H1 (cell line): Measurements from ENCODE around the gene MTHFS. TPM values are rescaled to one million over a fixed set of nuclear protein-coding genes. Genes with fewer than 3 reads are reported as not detected.
A peak's percentile ranks its signal among the peaks of the same experiment; 100 is the strongest.

Source experiments
- CTCF ChIA-PET: fragments of 300-600 bp; sonication (Branson Sonifier 250); formaldehyde crosslinking; loops from one replicate; lab custom pipeline; 2021; ENCODE audit not compliant: partially characterized antibody; lab: Charles Lee
- POLR2A ChIA-PET: fragments of 300-600 bp; sonication (Branson Sonifier 250); formaldehyde crosslinking; loops from one replicate; lab custom pipeline; 2021; ENCODE audit warnings: inconsistent platforms; ENCODE audit not compliant: partially characterized antibody; lab: Charles Lee
- DNase-seq, 2 experiments: peaks; one replicate each; pipeline versions ENCODE4 v3.0.0 to v3.0.0-alpha.2; 2010 to 2022; ENCODE audit warnings: low spot score in 2 of 2, low read depth in 1 of 2, mixed read lengths in 1 of 2
- FAIRE-seq: peaks from 2 replicates; lab custom pipeline; 2011; peaks lifted over from hg19 to GRCh38; lab: Jason Lieb, UNC
- H2AFZ ChIP-seq: 2 replicates; pipeline ENCODE4 v1.8.1; 2012; ENCODE audit warnings: low read length, inconsistent platforms
- H2AK5ac ChIP-seq: 2 replicates; pipeline ENCODE4 v1.6.1; 2013; ENCODE audit warnings: low read depth, low read length
- H2BK120ac ChIP-seq: replicated peaks from 2 replicates; pipeline ENCODE3; 2013; ENCODE audit warnings: low read depth, low read length, inconsistent platforms
- H2BK12ac ChIP-seq: 2 replicates; pipeline ENCODE4 v1.6.1; 2013; ENCODE audit warnings: low read depth, low read length
- H2BK15ac ChIP-seq: 2 replicates; pipeline ENCODE4 v1.6.1; 2013; ENCODE audit warnings: low read length
- H2BK20ac ChIP-seq: 2 replicates; pipeline ENCODE4 v1.6.1; 2013; ENCODE audit warnings: low read length
- H2BK5ac ChIP-seq: 2 replicates; pipeline ENCODE4 v1.6.1; 2013; ENCODE audit warnings: low read depth, low read length
- H3K14ac ChIP-seq: 2 replicates; pipeline ENCODE4 v1.6.1; 2013; ENCODE audit warnings: inconsistent platforms; ENCODE audit not compliant: insufficient read length
- H3K18ac ChIP-seq: 2 replicates; pipeline ENCODE4 v1.6.1; 2013; ENCODE audit warnings: low read length; ENCODE audit errors: extremely low read depth
- H3K23ac ChIP-seq: 2 replicates; pipeline ENCODE4 v1.6.1; 2013; ENCODE audit warnings: inconsistent platforms; ENCODE audit not compliant: insufficient read length
- H3K23me2 ChIP-seq: 2 replicates; pipeline ENCODE4 v1.6.1; 2013; ENCODE audit warnings: low read depth, low read length
- H3K27ac ChIP-seq: 2 replicates; pipeline ENCODE4 v1.6.1; 2011; ENCODE audit warnings: low read depth, low read length, inconsistent platforms
- H3K27me3 ChIP-seq, 4 experiments: replicated peaks in 1 of 4; 1 replicate in 1 of 4; 2 replicates in 3 of 4; pipeline versions ENCODE4 v1.6.1 to v1.8.1; 2011 to 2013; ENCODE audit warnings: low read length in 3 of 4, mild to moderate bottlenecking in 3 of 4, inconsistent platforms in 2 of 4, mixed read lengths in 2 of 4, moderate library complexity in 1 of 4; ENCODE audit not compliant: control insufficient read depth in 3 of 4, insufficient read depth in 3 of 4; ENCODE audit errors: extremely low read depth in 1 of 4
- H3K36me3 ChIP-seq, 4 experiments: 2 replicates each; pipeline versions ENCODE4 v1.6.1 to v1.8.1; 2011 to 2013; ENCODE audit warnings: mild to moderate bottlenecking in 4 of 4, low read length in 3 of 4, moderate library complexity in 2 of 4, control low read depth in 1 of 4, inconsistent platforms in 1 of 4; ENCODE audit not compliant: insufficient read depth in 4 of 4, control insufficient read depth in 2 of 4
- H3K4ac ChIP-seq: replicated peaks from 2 replicates; pipeline ENCODE3; 2013; ENCODE audit warnings: low read length, low read depth, mixed read lengths, inconsistent platforms; ENCODE audit not compliant: insufficient read length
- H3K4me1 ChIP-seq, 4 experiments: replicated peaks in 1 of 4; 1 replicate in 1 of 4; 2 replicates in 3 of 4; pipeline versions ENCODE4 v1.6.1 to v1.8.1; 2011 to 2013; ENCODE audit warnings: low read length in 3 of 4, inconsistent platforms in 2 of 4, mixed read lengths in 1 of 4; ENCODE audit not compliant: insufficient read depth in 4 of 4, control insufficient read depth in 3 of 4
- H3K4me2 ChIP-seq, 2 experiments: 2 replicates each; pipeline versions ENCODE4 v1.6.1 to v1.8.1; 2011 to 2013; ENCODE audit warnings: low read depth in 2 of 2, low read length in 2 of 2, control low read depth in 1 of 2, inconsistent platforms in 1 of 2, mild to moderate bottlenecking in 1 of 2; ENCODE audit not compliant: insufficient read depth in 1 of 2
- H3K4me3 ChIP-seq, 4 experiments: fragments of 200-600, 300-600 bp in 1 of 4; sonication (generic), shearing (Covaris generic), sonication (Bioruptor Twin) in 1 of 4; 2 replicates each; pipeline versions ENCODE4 v1.5.1 to v1.8.1; 2011 to 2016; ENCODE audit warnings: low read length in 4 of 4, low read depth in 3 of 4, control low read depth in 2 of 4, inconsistent platforms in 2 of 4, mild to moderate bottlenecking in 2 of 4, mixed read lengths in 1 of 4, moderate library complexity in 1 of 4; ENCODE audit not compliant: insufficient read depth in 2 of 4; ENCODE audit errors: extremely low read depth in 1 of 4
- H3K56ac ChIP-seq: replicated peaks from 2 replicates; pipeline ENCODE3; 2013; ENCODE audit warnings: low read depth, mild to moderate bottlenecking, mixed read lengths, low read length, inconsistent platforms; ENCODE audit not compliant: insufficient read length
- H3K79me1 ChIP-seq: 2 replicates; pipeline ENCODE4 v1.6.1; 2013; ENCODE audit warnings: low read depth, low read length, control low read depth
- H3K79me2 ChIP-seq, 2 experiments: 2 replicates each; pipeline versions ENCODE4 v1.6.1 to v1.8.1; 2012 to 2013; ENCODE audit warnings: low read length in 2 of 2, mild to moderate bottlenecking in 2 of 2, inconsistent platforms in 1 of 2; ENCODE audit not compliant: insufficient read depth in 2 of 2, control insufficient read depth in 1 of 2
- H3K9ac ChIP-seq, 4 experiments: replicated peaks in 1 of 4; 1 replicate in 1 of 4; 2 replicates in 3 of 4; pipeline versions ENCODE4 v1.6.1 to v1.8.1; 2011 to 2013; ENCODE audit warnings: low read depth in 3 of 4, low read length in 3 of 4, control low read depth in 2 of 4, mild to moderate bottlenecking in 2 of 4, moderate library complexity in 2 of 4, inconsistent platforms in 1 of 4; ENCODE audit errors: extremely low read depth in 1 of 4
- H3K9me3 ChIP-seq, 2 experiments: 2 replicates each; pipeline versions ENCODE4 v1.6.1 to v1.8.1; 2012 to 2013; ENCODE audit warnings: mild to moderate bottlenecking in 2 of 2, moderate library complexity in 2 of 2, control low read depth in 1 of 2, inconsistent platforms in 1 of 2, low read depth in 1 of 2, low read length in 1 of 2, mixed read lengths in 1 of 2; ENCODE audit not compliant: insufficient read depth in 2 of 2
- H4K20me1 ChIP-seq, 2 experiments: replicated peaks in 1 of 2; 2 replicates each; pipeline versions ENCODE3 to v1.8.1; 2011 to 2013; ENCODE audit warnings: inconsistent platforms in 2 of 2, low read length in 2 of 2, mild to moderate bottlenecking in 1 of 2; ENCODE audit not compliant: insufficient read depth in 2 of 2, control insufficient read depth in 1 of 2
- H4K5ac ChIP-seq: 2 replicates; pipeline ENCODE4 v1.6.1; 2013; ENCODE audit warnings: low read length, low read depth, mixed read lengths, inconsistent platforms; ENCODE audit not compliant: insufficient read length
- H4K8ac ChIP-seq: 2 replicates; pipeline ENCODE4 v1.8.0; 2013; ENCODE audit warnings: mild to moderate bottlenecking, moderate library complexity, low read length, inconsistent platforms; ENCODE audit not compliant: insufficient read depth; ENCODE audit errors: extremely low read depth
- H4K91ac ChIP-seq: replicated peaks from 2 replicates; pipeline ENCODE3; 2013; ENCODE audit warnings: low read length, mixed read lengths, inconsistent platforms; ENCODE audit not compliant: insufficient read length
- ASH2L ChIP-seq: fragments of 200-600, 300-600 bp; sonication (generic); IDR thresholded peaks from one replicate; pipeline ENCODE4 v1.7.1; 2017; ENCODE audit warnings: low read length
- BRCA1 ChIP-seq: IDR thresholded peaks from 2 replicates; pipeline ENCODE4 v1.6.1; 2012; ENCODE audit warnings: low read depth, low read length, improper control_type of control experiment
- CREB1 ChIP-seq: IDR thresholded peaks from 2 replicates; pipeline ENCODE4 v1.6.1; 2012; ENCODE audit warnings: inconsistent platforms
- JUND ChIP-seq: IDR thresholded peaks from 2 replicates; pipeline ENCODE4 v1.6.1; 2011; ENCODE audit warnings: mild to moderate bottlenecking, improper control_type of control experiment, low read length
- KDM1A ChIP-seq: fragments of 200-600, 300-600 bp; sonication (generic); IDR thresholded peaks from 2 replicates; pipeline ENCODE4 v1.7.1; 2016; ENCODE audit warnings: mild to moderate bottlenecking, low read length, borderline replicate concordance
- KDM5A ChIP-seq: fragments of 200-600 bp; IDR thresholded peaks from 2 replicates; pipeline ENCODE4 v1.7.1; 2012; ENCODE audit warnings: mild to moderate bottlenecking, low read length, inconsistent platforms, mixed read lengths
- NRF1 ChIP-seq: IDR thresholded peaks from 2 replicates; pipeline ENCODE4 v1.6.1; 2011; ENCODE audit warnings: mild to moderate bottlenecking, low read depth, low read length, improper control_type of control experiment
- PHF8 ChIP-seq: fragments of 200-600 bp; sonication (generic); conservative IDR thresholded peaks from 2 replicates; pipeline ENCODE4 v1.7.1; 2012; ENCODE audit warnings: low read depth, mild to moderate bottlenecking, inconsistent platforms, low read length, moderate library complexity
- RAD21 ChIP-seq, 2 experiments: IDR thresholded peaks in 1 of 2; conservative IDR thresholded peaks in 1 of 2; 2 replicates each; pipeline ENCODE4 v1.6.1; 2011; ENCODE audit warnings: low read depth in 2 of 2, low read length in 2 of 2, improper control_type of control experiment in 1 of 2, inconsistent platforms in 1 of 2, mild to moderate bottlenecking in 1 of 2, moderate library complexity in 1 of 2
- SAP30 ChIP-seq: fragments of 300-600 bp; sonication (generic); IDR thresholded peaks from 2 replicates; pipeline ENCODE4 v1.7.1; 2012; ENCODE audit warnings: low read length, moderate library complexity, mild to moderate bottlenecking, inconsistent platforms; ENCODE audit not compliant: insufficient read depth, insufficient replicate concordance
- SP1 ChIP-seq: IDR thresholded peaks from 2 replicates; pipeline ENCODE4 v1.6.1; 2011; ENCODE audit warnings: low read depth, low read length
- SUZ12 ChIP-seq: fragments of 200-600 bp; sonication (generic); IDR thresholded peaks from 2 replicates; pipeline ENCODE4 v1.6.1; 2012; ENCODE audit warnings: mild to moderate bottlenecking, inconsistent platforms, low read length, moderate library complexity, mixed read lengths
- TAF1 ChIP-seq: IDR thresholded peaks from 2 replicates; pipeline ENCODE4 v1.6.1; 2011; ENCODE audit warnings: mild to moderate bottlenecking, low read depth, low read length
- TBP ChIP-seq: IDR thresholded peaks from 2 replicates; pipeline ENCODE4 v1.6.1; 2011; ENCODE audit warnings: low read depth, low read length, improper control_type of control experiment
- ZNF274 ChIP-seq: IDR thresholded peaks from 2 replicates; pipeline ENCODE4 v1.7.0; 2012; ENCODE audit warnings: low read length, borderline replicate concordance; ENCODE audit errors: extremely low read depth
- WGBS, 2 experiments: shearing (Covaris generic) in 1 of 2; methylation state at CpG; one replicate each; pipeline versions ENCODE4 v1.1.6 to v1.1.7; 2013 to 2015; ENCODE audit warnings: low lambda C conversion rate in 2 of 2, mixed read lengths in 2 of 2, inconsistent platforms in 1 of 2, low coverage in 1 of 2, missing lambda C conversion rate in 1 of 2; ENCODE audit not compliant: insufficient replicate concordance in 2 of 2, insufficient coverage in 1 of 2, insufficient read length in 1 of 2; ENCODE audit errors: extremely low coverage in 1 of 2, missing lambda C conversion rate in 1 of 2; 5-methylcytosine and 5-hydroxymethylcytosine counted together
- polyA plus RNA-seq, 7 experiments: library from polyadenylated mRNA; depleted of rRNA in 3 of 7; stranded (reverse) in 5 of 7; unstranded in 2 of 7; fragments of >200 nt in 5 of 7; fragments of 200-250 nt in 2 of 7; gene quantifications; 1 replicate in 5 of 7; 2 replicates in 1 of 7; 4 replicates in 1 of 7; pipeline versions ENCODE4 v1.2.1 to v1.2.3, GENCODE V29; 2011 to 2013; ENCODE audit warnings: missing spikeins in 2 of 7, mixed read lengths in 2 of 7
- total RNA-seq: library from RNA; stranded (reverse); fragmentation: NEBNext Ultra II Directional; extraction: Animal tissue kit (Norgen Biotek cat#: 25700); gene quantifications from 2 replicates; pipeline ENCODE4 v1.2.1, GENCODE V29; 2021

Gene MTHFS
- total and polyA plus RNA-seq, 2 of the 8 experiments (the other 6 are each of a cell fraction or from before 2014, with no cell fraction given): 27.3 to 37.2 TPM

GRCh38 chr15:79849789-79850188 is 47.0 kb downstream of the MTHFS start:
- Histone ChIP-seq H3K18ac (no peak overlapping the region), H4K91ac (no peak overlapping the region), H3K4me1 (no peaks in the 10 kb centered on the region), H3K4me3 (no peak overlapping the region), H3K79me1 (no peaks in the 10 kb centered on the region; the same call in 1 of the 2 replicates), H3K27ac (no peak overlapping the region), H3K36me3 (peaks cover 0 to 3% (median 0%) of the 10 kb centered on the region in 4 experiments; a peak in 1 of 8 replicates), H2AFZ (no peak overlapping the region), H3K23ac (no peak overlapping the region), H3K4me2 (no peak overlapping the region), H3K9ac (no peak overlapping the region), H3K79me2 (0 out of 4 replicates have a peak, but pooled peaks cover 0 to 2% of the 10 kb centered on the region in 2 experiments), H3K14ac (no peak overlapping the region), H4K8ac (no peak overlapping the region), H4K20me1 (no peaks in the 10 kb centered on the region), H3K27me3 (no peaks in the 10 kb centered on the region), H2AK5ac (no peak overlapping the region), H3K56ac (no peak overlapping the region), H3K9me3 (no peaks in the 10 kb centered on the region), H4K5ac (no peak overlapping the region), H2BK12ac (no peak overlapping the region), H3K4ac (no peak overlapping the region), H3K23me2 (no peaks in the 10 kb centered on the region), H2BK15ac (no peak overlapping the region), H2BK20ac (no peak overlapping the region), H2BK5ac (no peak overlapping the region), H2BK120ac (no peak overlapping the region)
- ChIA-PET CTCF (interaction anchor here (0.6 to 4.3 kb wide), 46 partner anchors 10 to 525 kb away, joined by 3 to 26 read pairs (median 3); no protein-coding TSS in a partner anchor), POLR2A (no interaction called here)
- WGBS, 2 experiments: 75% methylated on average over 3 of the region's 3 CpGs; no CpG with 5 or more reads in 1 of the 2 experiments
- FAIRE-seq (peak; percentile 52), DNase-seq (peak in 1 of 2 experiments; percentile 58)
- TF ChIP-seq NRF1 (no peak), BRCA1 (no peak), KDM1A (peak; percentile 82), TAF1 (no peak), CREB1 (no peak), ZNF274 (no peak), PHF8 (no peak), SAP30 (no peak), SUZ12 (no peak), TBP (no peak), ASH2L (no peak), SP1 (no peak), JUND (no peak), RAD21 (IDR thresholded peaks at IDR 0.05 in 1 of 2, conservative IDR thresholded peaks at IDR 0.05 in 1 of 2; ENCODE audit: low read depth in 2 of 2, low read length in 2 of 2) (peak; percentile 82 to 85), KDM5A (no peak)
